Measurements from ENCODE around the gene TOM1. TPM values are rescaled to one million over a fixed set of nuclear protein-coding genes. Genes with fewer than 3 reads are reported as not detected.

Gene TOM1
- total and polyA plus RNA-seq, 2 donors, result 23.2 to 41.8 TPM

DNA sequence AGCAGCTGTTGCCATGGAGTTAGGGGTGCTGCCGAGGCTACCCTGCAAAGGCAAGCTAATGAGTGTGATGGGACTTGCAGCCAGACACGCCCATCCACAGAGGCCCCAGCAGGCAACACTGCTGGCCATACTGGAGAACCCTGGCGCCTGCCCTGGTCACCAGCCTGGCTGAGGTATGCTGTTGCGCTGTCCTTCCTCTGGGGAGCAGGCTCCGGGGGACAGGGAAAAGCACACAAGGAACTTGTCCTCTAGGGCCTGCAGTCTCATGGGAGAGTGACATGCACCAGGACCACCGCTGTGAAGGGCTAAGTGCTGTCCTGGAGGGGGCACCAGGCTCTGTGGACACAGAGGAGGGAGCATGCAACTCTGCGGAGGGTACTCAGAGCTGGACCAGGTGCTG is 35.8 kb downstream of the TOM1 start:
- 92% methylated on average over 7 of the region's 7 CpGs for WGBS
- Histone ChIP-seq H3K36me3 (ENCODE audit: control insufficient read depth in 2 of 2, insufficient read depth in 2 of 2, low read length in 1 of 2) (peaks cover 35 to 50% of the 10 kb centered on the region in 2 donors), H3K4me3 (ENCODE audit: low read length in 2 of 2) (no peak overlapping the region), H3K9me3 (ENCODE audit: control insufficient read depth in 2 of 2, insufficient read depth in 1 of 2, low read length in 1 of 2) (peaks cover 0 to under 1% of the 10 kb centered on the region in 2 donors), H3K4me1 (ENCODE audit: control insufficient read depth in 2 of 2, insufficient read depth in 2 of 2, low read length in 2 of 2) (peaks cover 37 to 65% of the 10 kb centered on the region in 2 donors), H3K27me3 (ENCODE audit: control insufficient read depth in 2 of 2, insufficient read depth in 1 of 2, low read length in 1 of 2) (no peaks in the 10 kb centered on the region), H3K27ac (ENCODE audit: low read depth in 1 of 2, low read length in 1 of 2) (peak overlapping the region in 1 of 2 donors; percentile 88)
- no peak for DNase-seq (ENCODE audit: low read depth in 6 of 9, low spot score in 9 of 9)

GRCh38 chr22:35335936-35336781 is 36.5 kb downstream of the TOM1 start:
- Histone ChIP-seq H3K4me1 (ENCODE audit: control insufficient read depth in 2 of 2, insufficient read depth in 2 of 2, low read length in 2 of 2) (peaks cover 34 to 58% of the 10 kb centered on the region in 2 donors), H3K27me3 (ENCODE audit: control insufficient read depth in 2 of 2, insufficient read depth in 1 of 2, low read length in 1 of 2) (no peaks in the 10 kb centered on the region), H3K9me3 (ENCODE audit: control insufficient read depth in 2 of 2, insufficient read depth in 1 of 2, low read length in 1 of 2) (no peaks in the 10 kb centered on the region), H3K36me3 (ENCODE audit: control insufficient read depth in 2 of 2, insufficient read depth in 2 of 2, low read length in 1 of 2) (peaks cover 38 to 54% of the 10 kb centered on the region in 2 donors), H3K4me3 (ENCODE audit: low read length in 2 of 2) (no peak overlapping the region), H3K27ac (ENCODE audit: low read depth in 1 of 2, low read length in 1 of 2) (peak overlapping the region in 1 of 2 donors; percentile 88)
- DNase-seq (ENCODE audit: low read depth in 6 of 9, low spot score in 9 of 9), result peak in 3 of 9 donors; percentile 51 to 79 (median 60)
- WGBS, result 92% methylated on average over 12 of the region's 12 CpGs

DNA sequence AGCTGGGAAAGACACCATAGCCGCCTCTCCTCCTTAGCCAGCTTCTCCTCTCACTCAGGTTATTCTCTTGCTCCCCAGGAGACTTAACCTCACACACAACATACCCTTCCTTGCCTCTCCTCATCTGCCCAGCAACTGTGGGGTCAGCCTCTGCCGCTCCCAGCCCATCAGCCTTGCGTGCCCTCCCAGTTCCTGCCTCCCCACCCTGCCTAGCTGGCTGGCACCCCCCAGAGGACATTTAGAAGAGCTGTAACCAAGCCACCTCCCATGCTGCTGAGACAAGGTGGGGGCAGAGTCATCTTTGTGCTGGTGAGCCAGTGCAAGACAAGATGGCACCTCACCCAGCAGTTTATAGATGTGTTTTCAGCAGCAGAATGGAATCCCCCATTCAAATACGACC is 38.2 kb downstream of the TOM1 start:
- Histone ChIP-seq H3K4me1 (ENCODE audit: control insufficient read depth in 2 of 2, insufficient read depth in 2 of 2, low read length in 2 of 2) (peaks cover 32 to 42% of the 10 kb centered on the region in 2 donors), H3K36me3 (ENCODE audit: control insufficient read depth in 2 of 2, insufficient read depth in 2 of 2, low read length in 1 of 2) (peaks cover 39 to 62% of the 10 kb centered on the region in 2 donors), H3K4me3 (ENCODE audit: low read length in 2 of 2) (no peak overlapping the region), H3K27ac (ENCODE audit: low read depth in 1 of 2, low read length in 1 of 2) (no peak overlapping the region), H3K27me3 (ENCODE audit: control insufficient read depth in 2 of 2, insufficient read depth in 1 of 2, low read length in 1 of 2) (no peaks in the 10 kb centered on the region), H3K9me3 (ENCODE audit: control insufficient read depth in 2 of 2, insufficient read depth in 1 of 2, low read length in 1 of 2) (no peaks in the 10 kb centered on the region)
- DNase-seq (ENCODE audit: low read depth in 6 of 9, low spot score in 9 of 9), result peak in 1 of 9 donors; percentile 58
- over 99% methylated on average over 4 of the region's 4 CpGs for WGBS

DNA sequence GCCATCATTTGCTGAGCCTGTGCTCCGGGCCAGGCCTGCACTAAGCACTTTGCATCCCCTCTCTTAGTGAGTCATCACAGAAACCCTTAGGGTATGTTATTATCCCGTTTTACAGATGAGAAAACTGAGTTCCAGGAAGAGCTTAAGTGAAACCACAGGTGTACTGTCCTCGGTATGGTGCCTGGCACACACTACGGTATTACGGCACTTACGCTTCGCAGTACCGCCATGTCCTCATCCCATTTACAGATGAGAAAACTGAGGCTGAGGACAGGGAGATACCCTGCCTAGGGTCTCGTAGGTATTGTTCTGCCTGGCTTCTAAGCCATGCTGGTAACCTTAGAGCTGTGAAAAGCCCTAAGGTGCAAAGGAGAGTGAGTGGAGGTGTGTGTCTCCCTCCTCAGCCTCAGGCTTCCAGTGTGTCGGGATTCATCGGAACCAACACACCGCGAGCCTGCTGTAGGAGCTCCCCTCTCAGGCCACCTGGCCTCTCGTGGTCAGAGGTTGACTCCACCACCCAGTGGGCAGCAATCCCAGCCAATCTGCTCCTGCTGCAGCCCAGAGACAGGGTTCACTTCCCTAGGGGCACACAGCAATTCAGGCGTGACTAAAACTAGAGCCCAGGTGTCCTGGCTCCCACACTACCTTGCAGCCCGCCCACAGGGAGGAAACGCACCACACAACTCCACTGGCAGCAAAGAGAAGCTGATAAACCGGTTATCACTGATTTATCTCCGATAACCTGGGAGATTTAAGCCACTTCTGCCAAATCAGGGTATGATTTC is 41.6 kb downstream of the TOM1 start:
- WGBS, result 97% methylated on average over 19 of the region's 19 CpGs
- Histone ChIP-seq H3K4me1 (ENCODE audit: control insufficient read depth in 2 of 2, insufficient read depth in 2 of 2, low read length in 2 of 2) (peaks cover 2 to 8% of the 10 kb centered on the region in 2 donors), H3K27me3 (ENCODE audit: control insufficient read depth in 2 of 2, insufficient read depth in 1 of 2, low read length in 1 of 2) (no peaks in the 10 kb centered on the region), H3K36me3 (ENCODE audit: control insufficient read depth in 2 of 2, insufficient read depth in 2 of 2, low read length in 1 of 2) (peaks cover 21 to 70% of the 10 kb centered on the region in 2 donors), H3K9me3 (ENCODE audit: control insufficient read depth in 2 of 2, insufficient read depth in 1 of 2, low read length in 1 of 2) (no peaks in the 10 kb centered on the region), H3K27ac (ENCODE audit: low read depth in 1 of 2, low read length in 1 of 2) (no peak overlapping the region), H3K4me3 (ENCODE audit: low read length in 2 of 2) (no peak overlapping the region)
- no peak for DNase-seq (ENCODE audit: low read depth in 6 of 9, low spot score in 9 of 9)

GRCh38 chr22:35342390-35342789 is 42.7 kb downstream of the TOM1 start:
- over 99% methylated on average over 4 of the region's 4 CpGs for WGBS
- Histone ChIP-seq H3K27me3 (ENCODE audit: control insufficient read depth in 2 of 2, insufficient read depth in 1 of 2, low read length in 1 of 2) (no peaks in the 10 kb centered on the region), H3K4me3 (ENCODE audit: low read length in 2 of 2) (no peak overlapping the region), H3K4me1 (ENCODE audit: control insufficient read depth in 2 of 2, insufficient read depth in 2 of 2, low read length in 2 of 2) (no peaks in the 10 kb centered on the region), H3K36me3 (ENCODE audit: control insufficient read depth in 2 of 2, insufficient read depth in 2 of 2, low read length in 1 of 2) (peaks cover 15 to 74% of the 10 kb centered on the region in 2 donors), H3K27ac (ENCODE audit: low read depth in 1 of 2, low read length in 1 of 2) (no peak overlapping the region), H3K9me3 (ENCODE audit: control insufficient read depth in 2 of 2, insufficient read depth in 1 of 2, low read length in 1 of 2) (no peaks in the 10 kb centered on the region)
- no peak for DNase-seq (ENCODE audit: low read depth in 6 of 9, low spot score in 9 of 9)

- Histone ChIP-seq H3K9me3 (ENCODE audit: control insufficient read depth in 2 of 2, insufficient read depth in 1 of 2, low read length in 1 of 2) (no peaks in the 10 kb centered on the region), H3K27ac (ENCODE audit: low read depth in 1 of 2, low read length in 1 of 2) (no peak overlapping the region), H3K27me3 (ENCODE audit: control insufficient read depth in 2 of 2, insufficient read depth in 1 of 2, low read length in 1 of 2) (no peaks in the 10 kb centered on the region), H3K4me1 (ENCODE audit: control insufficient read depth in 2 of 2, insufficient read depth in 2 of 2, low read length in 2 of 2) (no peaks in the 10 kb centered on the region), H3K4me3 (ENCODE audit: low read length in 2 of 2) (no peak overlapping the region), H3K36me3 (ENCODE audit: control insufficient read depth in 2 of 2, insufficient read depth in 2 of 2, low read length in 1 of 2) (peaks cover 11 to 72% of the 10 kb centered on the region in 2 donors)
- no peak for DNase-seq (ENCODE audit: low read depth in 6 of 9, low spot score in 9 of 9)
- 99% methylated on average over 26 of the region's 26 CpGs for WGBS
Measured at GRCh38 chr22:35343664-35344550, 44.2 kb downstream of the TOM1 start.

- H3K27ac ChIP-seq (ENCODE audit: low read depth in 1 of 2, low read length in 1 of 2), result no peak overlapping the region
- peaks cover 9 to 69% of the 10 kb centered on the region in 2 donors for H3K36me3 ChIP-seq (ENCODE audit: control insufficient read depth in 2 of 2, insufficient read depth in 2 of 2, low read length in 1 of 2)
- WGBS, result 96% methylated on average over 14 of the region's 14 CpGs
Measured at GRCh38 chr22:35344956-35345690, 45.4 kb downstream of the TOM1 start.

GRCh38 chr22:35345808-35346505 is 46.3 kb downstream of the TOM1 start:
- H3K36me3 ChIP-seq (ENCODE audit: control insufficient read depth in 2 of 2, insufficient read depth in 2 of 2, low read length in 1 of 2), result peaks cover 6 to 60% of the 10 kb centered on the region in 2 donors
- 97% methylated on average over 11 of the region's 11 CpGs for WGBS
- H3K9me3 ChIP-seq (ENCODE audit: control insufficient read depth in 2 of 2, insufficient read depth in 1 of 2, low read length in 1 of 2), result no peaks in the 10 kb centered on the region
- H3K4me3 ChIP-seq (ENCODE audit: low read length in 2 of 2), result no peak overlapping the region
- peaks cover 5 to 19% of the 10 kb centered on the region in 2 donors for H3K4me1 ChIP-seq (ENCODE audit: control insufficient read depth in 2 of 2, insufficient read depth in 2 of 2, low read length in 2 of 2)
- no peak overlapping the region for H3K27ac ChIP-seq (ENCODE audit: low read depth in 1 of 2, low read length in 1 of 2)
- DNase-seq (ENCODE audit: low read depth in 6 of 9, low spot score in 9 of 9), result no peak
- H3K27me3 ChIP-seq (ENCODE audit: control insufficient read depth in 2 of 2, insufficient read depth in 1 of 2, low read length in 1 of 2), result peaks cover 0 to under 1% of the 10 kb centered on the region in 2 donors

More at GRCh38 chr22:35344956-35345690, 45.4 kb downstream of the TOM1 start:
- no peak for DNase-seq (ENCODE audit: low read depth in 6 of 9, low spot score in 9 of 9)
- H3K27me3 ChIP-seq (ENCODE audit: control insufficient read depth in 2 of 2, insufficient read depth in 1 of 2, low read length in 1 of 2), result no peaks in the 10 kb centered on the region
- peaks cover 3 to 11% of the 10 kb centered on the region in 2 donors for H3K4me1 ChIP-seq (ENCODE audit: control insufficient read depth in 2 of 2, insufficient read depth in 2 of 2, low read length in 2 of 2)
- no peak overlapping the region for H3K4me3 ChIP-seq (ENCODE audit: low read length in 2 of 2)
- H3K9me3 ChIP-seq (ENCODE audit: control insufficient read depth in 2 of 2, insufficient read depth in 1 of 2, low read length in 1 of 2), result no peaks in the 10 kb centered on the region

Data from thymus (tissue), 11 donors.